Superior temporal gyrus (tissue), 1 donor: ENCODE results near the gene PSMD11.

Experiments used
- DNase-seq: peaks from one replicate; pipeline ENCODE4 v3.0.0-alpha.2; 2016; ENCODE audit errors: extremely low spot score

PSMD11 gene

DNA sequence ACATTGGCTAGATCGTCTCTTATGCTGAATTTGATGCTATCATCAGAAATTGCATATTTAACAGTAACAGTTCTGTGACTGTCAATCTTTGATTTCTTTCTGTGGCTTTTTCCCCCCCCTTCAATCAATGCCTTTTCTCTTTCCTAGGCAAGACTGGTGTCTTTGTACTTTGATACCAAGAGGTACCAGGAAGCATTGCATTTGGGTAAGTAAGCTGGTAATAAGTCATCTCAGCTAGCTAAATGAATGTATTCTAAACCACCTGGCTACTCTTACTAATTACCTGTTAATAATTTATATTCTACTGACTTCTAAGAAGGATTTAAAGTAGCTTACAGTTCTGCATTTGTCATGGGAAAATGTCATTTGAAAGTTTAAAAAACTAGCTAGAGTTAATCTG, 20.1 kb downstream of the PSMD11 start:
- DNase-seq: no peak

GRCh38 chr17:32467949-32468348, 23.6 kb downstream of the PSMD11 start:
- DNase-seq: no peak

- DNase-seq: no peak
Observed at GRCh38 chr17:32470405-32471167, 26.3 kb downstream of the PSMD11 start.

DNA sequence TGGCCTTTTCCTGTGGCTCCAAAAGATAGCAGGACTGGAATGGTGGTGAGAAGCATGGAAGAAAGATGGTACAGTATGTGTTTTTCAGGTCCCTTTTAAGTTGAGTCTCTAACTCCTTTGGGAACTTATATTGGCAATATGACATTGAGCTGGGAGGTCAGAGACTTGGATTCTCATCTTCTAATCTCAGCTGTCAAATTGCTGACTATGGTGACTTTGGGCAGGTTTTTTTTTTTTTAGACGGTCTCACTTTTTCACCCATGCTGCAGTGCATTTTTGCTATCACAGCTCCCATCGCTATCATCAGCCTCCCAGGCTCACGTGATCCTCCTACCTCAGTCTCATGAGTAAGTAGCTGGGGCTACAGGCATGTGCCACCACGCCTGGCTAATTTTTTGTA, 27.3 kb downstream of the PSMD11 start:
- no peak for DNase-seq

DNA sequence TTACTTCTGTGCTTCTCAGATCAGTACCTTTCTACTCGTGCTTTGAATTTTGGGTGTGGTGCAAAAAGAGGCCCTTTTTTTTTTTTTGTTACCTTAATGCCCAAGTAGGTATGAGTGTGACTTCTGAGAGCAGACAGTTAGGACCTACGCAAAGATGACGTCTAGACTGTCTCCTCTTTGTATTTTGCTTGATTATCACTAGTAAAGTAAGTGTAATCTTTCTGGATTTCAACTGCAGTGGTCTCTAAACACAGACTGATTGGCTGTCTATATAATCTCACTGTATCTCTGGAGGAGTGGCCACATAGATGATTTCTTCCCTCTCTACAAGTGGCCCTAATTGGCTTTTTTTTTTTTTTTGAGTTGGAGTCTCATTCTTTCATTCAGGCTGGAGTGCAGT, 30.9 kb downstream of the PSMD11 start:
- DNase-seq: no peak

DNA sequence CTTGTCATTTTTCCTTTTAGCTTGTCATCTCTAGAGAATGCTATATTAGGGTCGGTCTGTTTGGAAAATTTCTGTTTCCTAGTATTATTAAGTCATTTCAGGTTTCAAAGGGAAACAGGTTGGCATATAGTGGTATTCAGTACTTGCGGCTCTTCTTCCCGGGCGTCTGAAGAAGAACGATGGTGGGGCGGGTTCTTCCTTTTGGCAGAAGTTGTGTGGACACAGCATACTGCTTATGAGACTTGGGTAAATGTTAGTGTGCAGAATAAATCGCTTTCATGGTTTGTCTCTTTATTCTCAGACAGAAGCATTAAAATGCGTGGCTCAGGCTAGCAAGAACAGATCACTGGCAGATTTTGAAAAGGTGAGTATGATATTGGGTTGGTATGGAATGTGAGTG, 32.9 kb downstream of the PSMD11 start:
- DNase-seq: no peak

DNA sequence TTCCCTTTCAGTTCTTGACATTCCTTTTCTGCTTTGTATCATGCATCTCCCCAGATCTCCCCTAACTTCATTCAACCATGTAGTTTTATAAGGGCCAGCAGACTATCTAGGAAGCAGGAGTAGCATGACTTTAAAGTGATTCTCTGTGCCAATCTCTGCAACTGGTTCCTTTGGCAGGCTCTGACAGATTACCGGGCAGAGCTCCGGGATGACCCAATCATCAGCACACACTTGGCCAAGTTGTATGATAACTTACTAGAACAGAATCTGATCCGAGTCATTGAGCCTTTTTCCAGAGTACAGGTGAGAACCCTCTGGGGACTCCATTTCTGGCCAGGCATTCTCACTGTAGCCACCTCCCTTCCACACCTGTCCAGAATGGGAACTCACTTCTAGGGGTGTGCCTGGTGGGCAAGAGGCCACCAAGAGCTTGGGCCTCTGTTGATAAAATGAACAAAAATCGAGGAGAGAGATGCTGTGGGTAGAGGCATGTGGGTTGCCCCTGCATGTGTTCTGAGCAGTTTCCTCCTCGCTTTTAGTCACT, 34.8 kb downstream of the PSMD11 start:
- DNase-seq: no peak

DNA sequence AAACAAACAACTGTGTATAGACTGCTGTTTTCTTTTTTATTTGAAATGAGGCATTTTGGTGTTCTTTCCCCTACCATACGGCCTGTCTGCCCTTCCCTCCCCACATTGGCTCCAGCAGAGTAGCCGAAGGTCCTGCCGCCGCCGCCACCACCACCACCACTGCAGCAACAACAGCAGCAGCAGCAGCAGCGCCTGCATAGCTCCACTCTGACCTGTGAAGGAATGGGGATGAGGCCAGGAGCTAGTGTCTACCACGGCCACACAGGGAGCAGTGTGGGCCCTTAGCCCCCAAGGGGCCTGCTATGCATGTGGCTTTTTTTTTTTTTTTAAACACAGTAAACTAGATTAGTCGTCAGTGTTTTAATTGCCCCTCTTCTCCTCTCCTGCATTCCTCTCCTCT, 36.9 kb downstream of the PSMD11 start:
- no peak for DNase-seq

GRCh38 chr17:32482568-32483320, 38.4 kb downstream of the PSMD11 start:
- peak; percentile 44 for DNase-seq

GRCh38 chr17:32483451-32484019, 39.2 kb downstream of the PSMD11 start:
- peak; percentile 95 for DNase-seq

GRCh38 chr17:32484041-32484461, 39.7 kb downstream of the PSMD11 start:
- DNase-seq: no peak

- no peak for DNase-seq
Observed at GRCh38 chr17:32484628-32485027, 40.3 kb downstream of the PSMD11 start.

GRCh38 chr17:32485261-32486110, 41.2 kb downstream of the PSMD11 start:
- peak; percentile 68 for DNase-seq

DNA sequence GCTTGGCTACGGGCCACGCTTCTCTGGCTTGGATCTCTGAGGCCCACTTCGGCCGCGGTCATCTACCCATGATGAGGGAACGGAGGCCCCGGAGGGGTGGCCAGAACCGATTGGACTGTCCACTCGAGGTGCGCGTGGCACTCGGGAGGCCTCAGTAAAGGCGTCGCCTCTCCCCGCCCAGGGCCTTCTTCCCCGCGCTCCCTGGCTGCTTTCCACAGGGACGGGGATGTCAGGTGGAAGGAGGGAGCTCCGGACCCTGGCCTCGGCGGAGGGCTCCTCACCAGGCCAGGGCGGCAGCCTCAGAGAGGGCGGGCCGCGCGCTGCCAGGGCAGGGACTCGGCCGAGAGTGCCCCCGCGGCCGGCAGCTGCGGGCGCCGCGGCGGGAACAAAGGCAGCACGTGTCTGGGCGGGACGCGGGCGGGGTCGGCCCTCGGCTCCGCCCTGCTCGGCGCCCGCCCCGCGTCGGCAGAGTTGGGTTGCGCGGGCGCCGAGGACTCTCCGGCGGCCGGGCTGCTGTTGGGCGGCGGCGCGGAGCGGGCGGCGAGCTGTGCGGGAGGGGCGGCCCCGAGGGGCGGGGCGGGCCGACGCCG, 41.9 kb downstream of the PSMD11 start:
- DNase-seq: peak; percentile 89

- DNase-seq: peak; percentile 52
Observed at GRCh38 chr17:32486701-32487472, 42.6 kb downstream of the PSMD11 start, which contains the start of gene CDK5R1. Gene CDK5R1 (plus strand): TSS chr17:32486993. CDS start chr17:32487621, 628 bp downstream.

DNA sequence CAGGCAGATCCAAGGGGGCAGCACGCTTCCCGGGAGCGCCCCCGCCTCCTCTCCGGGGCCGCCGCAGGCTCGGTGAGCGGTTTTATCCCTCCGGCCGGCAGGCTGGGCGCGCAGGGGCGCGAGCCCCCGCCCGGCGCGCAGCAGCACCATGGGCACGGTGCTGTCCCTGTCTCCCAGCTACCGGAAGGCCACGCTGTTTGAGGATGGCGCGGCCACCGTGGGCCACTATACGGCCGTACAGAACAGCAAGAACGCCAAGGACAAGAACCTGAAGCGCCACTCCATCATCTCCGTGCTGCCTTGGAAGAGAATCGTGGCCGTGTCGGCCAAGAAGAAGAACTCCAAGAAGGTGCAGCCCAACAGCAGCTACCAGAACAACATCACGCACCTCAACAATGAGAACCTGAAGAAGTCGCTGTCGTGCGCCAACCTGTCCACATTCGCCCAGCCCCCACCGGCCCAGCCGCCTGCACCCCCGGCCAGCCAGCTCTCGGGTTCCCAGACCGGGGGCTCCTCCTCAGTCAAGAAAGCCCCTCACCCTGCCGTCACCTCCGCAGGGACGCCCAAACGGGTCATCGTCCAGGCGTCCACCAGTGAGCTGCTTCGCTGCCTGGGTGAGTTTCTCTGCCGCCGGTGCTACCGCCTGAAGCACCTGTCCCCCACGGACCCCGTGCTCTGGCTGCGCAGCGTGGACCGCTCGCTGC, 43.3 kb downstream of the PSMD11 start:
- DNase-seq: no peak

DNA sequence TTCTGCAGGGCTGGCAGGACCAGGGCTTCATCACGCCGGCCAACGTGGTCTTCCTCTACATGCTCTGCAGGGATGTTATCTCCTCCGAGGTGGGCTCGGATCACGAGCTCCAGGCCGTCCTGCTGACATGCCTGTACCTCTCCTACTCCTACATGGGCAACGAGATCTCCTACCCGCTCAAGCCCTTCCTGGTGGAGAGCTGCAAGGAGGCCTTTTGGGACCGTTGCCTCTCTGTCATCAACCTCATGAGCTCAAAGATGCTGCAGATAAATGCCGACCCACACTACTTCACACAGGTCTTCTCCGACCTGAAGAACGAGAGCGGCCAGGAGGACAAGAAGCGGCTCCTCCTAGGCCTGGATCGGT, 43.9 kb downstream of the PSMD11 start:
- DNase-seq: no peak

DNA sequence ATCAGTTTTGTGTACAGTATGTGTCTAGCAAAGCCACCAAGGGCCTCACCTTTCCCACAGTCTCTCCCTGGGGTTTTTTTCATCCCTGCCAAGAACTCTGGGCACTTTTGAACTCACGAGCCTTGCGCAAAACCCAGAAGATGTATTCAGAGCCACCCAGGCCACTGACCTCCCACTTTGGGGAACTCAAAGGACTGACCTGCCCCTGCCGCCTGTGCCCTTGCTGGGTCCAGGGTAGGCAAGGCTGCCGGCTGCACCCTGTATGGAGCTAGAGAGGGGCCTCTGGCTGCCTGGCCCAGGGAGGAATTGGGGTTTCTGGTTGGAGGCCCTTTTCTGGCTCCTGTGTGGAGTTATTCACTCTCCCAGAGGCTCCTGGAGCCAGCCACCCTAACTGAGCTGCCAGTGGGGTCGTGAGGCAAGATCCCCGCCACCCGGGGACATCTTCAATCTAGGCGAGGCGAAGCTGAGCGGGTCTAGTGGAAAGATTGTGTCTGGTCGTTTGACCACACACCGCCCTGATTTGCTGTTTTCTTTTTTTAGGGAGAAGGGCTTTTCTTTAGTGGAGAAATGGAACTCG, 44.4 kb downstream of the PSMD11 start:
- no peak for DNase-seq

- DNase-seq: no peak
Observed at GRCh38 chr17:32489320-32490100, 45.2 kb downstream of the PSMD11 start.
